Measurements from ENCODE around the gene ZNF827. TPM values are rescaled to one million over a fixed set of nuclear protein-coding genes. Genes with fewer than 3 reads are reported as not detected.

The ZNF827 gene
- total RNA-seq, 1 donor, result 16.3 TPM

DNA sequence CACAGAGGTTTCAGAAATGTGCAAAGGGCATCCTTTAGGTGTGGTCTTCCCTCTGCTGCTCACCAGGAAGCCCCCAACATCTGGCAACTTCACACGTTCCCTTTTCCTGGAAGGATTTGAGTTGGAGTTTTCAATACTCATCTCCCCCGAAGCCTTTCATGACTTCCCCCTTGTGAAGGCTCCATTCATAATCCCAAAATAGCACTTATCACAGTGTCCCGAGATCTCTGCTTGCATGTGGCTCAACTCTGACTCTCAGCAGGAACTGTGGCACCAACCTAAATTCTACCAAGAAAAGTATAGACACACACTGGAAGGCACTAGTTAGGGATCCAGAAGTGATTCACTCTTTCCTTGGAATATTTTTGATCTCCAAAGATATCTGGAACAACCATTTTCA is 40.5 kb upstream of the ZNF827 start:
- H3K79me2 ChIP-seq (ENCODE audit: insufficient read depth, low read length), result no peaks in the 10 kb centered on the region
- DNase-seq (ENCODE audit: insufficient read length, low spot score, missing footprints), result no peak
- no peak overlapping the region for H3K27ac ChIP-seq (ENCODE audit: low read depth, low read length)
- H3K36me3 ChIP-seq (ENCODE audit: insufficient read depth, low read length), result no peaks in the 10 kb centered on the region
- no peaks in the 10 kb centered on the region for H3K9me3 ChIP-seq (ENCODE audit: low read depth, low read length)
- H2AFZ ChIP-seq (ENCODE audit: low read length), result no peak overlapping the region
- H3K27me3 ChIP-seq (ENCODE audit: insufficient read depth, low read length), result no peaks in the 10 kb centered on the region
- TF ChIP-seq, protein P1, sequence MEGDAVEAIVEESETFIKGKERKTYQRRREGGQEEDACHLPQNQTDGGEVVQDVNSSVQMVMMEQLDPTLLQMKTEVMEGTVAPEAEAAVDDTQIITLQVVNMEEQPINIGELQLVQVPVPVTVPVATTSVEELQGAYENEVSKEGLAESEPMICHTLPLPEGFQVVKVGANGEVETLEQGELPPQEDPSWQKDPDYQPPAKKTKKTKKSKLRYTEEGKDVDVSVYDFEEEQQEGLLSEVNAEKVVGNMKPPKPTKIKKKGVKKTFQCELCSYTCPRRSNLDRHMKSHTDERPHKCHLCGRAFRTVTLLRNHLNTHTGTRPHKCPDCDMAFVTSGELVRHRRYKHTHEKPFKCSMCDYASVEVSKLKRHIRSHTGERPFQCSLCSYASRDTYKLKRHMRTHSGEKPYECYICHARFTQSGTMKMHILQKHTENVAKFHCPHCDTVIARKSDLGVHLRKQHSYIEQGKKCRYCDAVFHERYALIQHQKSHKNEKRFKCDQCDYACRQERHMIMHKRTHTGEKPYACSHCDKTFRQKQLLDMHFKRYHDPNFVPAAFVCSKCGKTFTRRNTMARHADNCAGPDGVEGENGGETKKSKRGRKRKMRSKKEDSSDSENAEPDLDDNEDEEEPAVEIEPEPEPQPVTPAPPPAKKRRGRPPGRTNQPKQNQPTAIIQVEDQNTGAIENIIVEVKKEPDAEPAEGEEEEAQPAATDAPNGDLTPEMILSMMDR (IDR thresholded peaks at IDR 0.05; ENCODE audit: extremely low read depth, low read depth, low read length), result no peak
- no peaks in the 10 kb centered on the region for H4K20me1 ChIP-seq (ENCODE audit: insufficient read depth, low read length)
- no peak overlapping the region for H3K4me3 ChIP-seq (ENCODE audit: insufficient read depth, low read length)
- no peaks in the 10 kb centered on the region for H3K4me1 ChIP-seq (ENCODE audit: insufficient read depth, low read length)
- no peak overlapping the region for H3K4me2 ChIP-seq (ENCODE audit: insufficient read depth, low read length)

DNA sequence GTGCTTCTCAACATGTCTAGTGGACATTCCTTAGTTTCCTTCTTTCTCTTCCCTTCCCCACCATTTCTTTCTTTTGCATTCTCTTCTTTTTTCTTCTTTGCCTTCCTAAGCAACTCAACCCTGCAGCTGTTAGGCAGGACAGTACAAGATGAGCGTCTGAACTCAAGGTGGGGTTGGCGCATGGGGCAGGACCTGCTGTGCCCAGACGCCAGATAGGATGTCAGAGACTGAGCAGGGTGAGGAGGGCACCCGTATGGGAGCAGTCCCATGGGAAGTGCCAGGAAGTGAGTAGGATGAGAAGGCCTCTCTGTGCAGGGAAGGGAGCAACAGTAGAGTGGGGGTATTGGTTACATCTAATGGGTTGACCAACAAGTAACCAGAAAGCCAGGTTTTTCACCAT is 38.1 kb upstream of the ZNF827 start:
- H3K9me3 ChIP-seq (ENCODE audit: low read depth, low read length), result no peaks in the 10 kb centered on the region
- H3K27ac ChIP-seq (ENCODE audit: low read depth, low read length), result no peak overlapping the region
- H3K79me2 ChIP-seq (ENCODE audit: insufficient read depth, low read length), result no peaks in the 10 kb centered on the region
- no peaks in the 10 kb centered on the region for H3K36me3 ChIP-seq (ENCODE audit: insufficient read depth, low read length)
- TF ChIP-seq, protein P1 (IDR thresholded peaks at IDR 0.05; ENCODE audit: extremely low read depth, low read depth, low read length), result no peak
- no peak overlapping the region for H3K4me3 ChIP-seq (ENCODE audit: insufficient read depth, low read length)
- DNase-seq (ENCODE audit: insufficient read length, low spot score, missing footprints), result no peak
- H3K27me3 ChIP-seq (ENCODE audit: insufficient read depth, low read length), result no peaks in the 10 kb centered on the region
- no peaks in the 10 kb centered on the region for H3K4me1 ChIP-seq (ENCODE audit: insufficient read depth, low read length)
- no peak overlapping the region for H2AFZ ChIP-seq (ENCODE audit: low read length)
- no peak overlapping the region for H3K4me2 ChIP-seq (ENCODE audit: insufficient read depth, low read length)
- H4K20me1 ChIP-seq (ENCODE audit: insufficient read depth, low read length), result no peaks in the 10 kb centered on the region

DNA sequence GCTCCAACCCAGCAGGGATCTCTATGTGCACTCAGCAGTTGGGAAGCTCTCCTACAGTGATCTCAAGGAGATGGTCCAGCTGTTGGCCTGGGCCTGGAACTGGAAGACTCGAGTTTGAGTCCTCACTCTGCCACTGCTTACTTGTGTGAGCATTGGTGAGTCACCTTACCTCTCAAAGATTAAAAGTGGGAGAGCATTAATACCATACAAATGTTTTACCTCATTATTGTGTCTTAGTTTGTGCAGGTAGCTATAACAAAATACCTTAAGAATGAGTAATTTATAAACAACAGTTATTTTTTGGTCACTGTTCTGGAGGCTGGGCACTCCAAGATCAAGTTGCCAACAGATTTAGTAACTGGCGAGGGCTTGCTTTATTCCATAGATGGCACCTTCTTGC is 21.4 kb upstream of the ZNF827 start:
- no peaks in the 10 kb centered on the region for H3K27me3 ChIP-seq (ENCODE audit: insufficient read depth, low read length)
- no peak overlapping the region for H3K27ac ChIP-seq (ENCODE audit: low read depth, low read length)
- no peak overlapping the region for H2AFZ ChIP-seq (ENCODE audit: low read length)
- H3K36me3 ChIP-seq (ENCODE audit: insufficient read depth, low read length), result no peaks in the 10 kb centered on the region
- H3K4me2 ChIP-seq (ENCODE audit: insufficient read depth, low read length), result no peak overlapping the region
- no peak for DNase-seq (ENCODE audit: insufficient read length, low spot score, missing footprints)
- TF ChIP-seq, protein P1 (IDR thresholded peaks at IDR 0.05; ENCODE audit: extremely low read depth, low read depth, low read length), result no peak
- H3K79me2 ChIP-seq (ENCODE audit: insufficient read depth, low read length), result no peaks in the 10 kb centered on the region
- H3K9me3 ChIP-seq (ENCODE audit: low read depth, low read length), result no peaks in the 10 kb centered on the region
- no peaks in the 10 kb centered on the region for H4K20me1 ChIP-seq (ENCODE audit: insufficient read depth, low read length)
- no peaks in the 10 kb centered on the region for H3K4me1 ChIP-seq (ENCODE audit: insufficient read depth, low read length)
- H3K4me3 ChIP-seq (ENCODE audit: insufficient read depth, low read length), result no peak overlapping the region

DNA sequence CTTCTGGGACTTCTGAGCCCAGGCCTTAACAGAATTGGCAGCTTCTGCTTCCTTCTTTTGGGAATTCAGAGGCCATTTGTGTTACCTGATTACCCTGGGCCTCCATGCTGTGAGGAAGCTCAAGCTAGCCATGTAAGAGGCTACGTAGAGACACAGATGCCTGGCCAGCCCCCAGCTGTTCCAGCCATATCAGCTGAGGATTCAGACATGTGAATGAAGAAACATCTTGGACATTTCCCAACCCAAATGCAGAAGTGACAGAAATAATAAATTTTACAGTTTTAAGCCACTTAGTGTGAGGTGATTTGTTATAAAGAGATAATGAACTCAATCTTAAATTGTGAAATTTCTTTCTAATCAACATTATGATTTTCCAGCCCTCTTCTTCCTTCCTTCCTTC is 18.7 kb upstream of the ZNF827 start:
- TF ChIP-seq, protein P1 (IDR thresholded peaks at IDR 0.05; ENCODE audit: extremely low read depth, low read depth, low read length), result no peak
- H2AFZ ChIP-seq (ENCODE audit: low read length), result no peak overlapping the region
- H3K36me3 ChIP-seq (ENCODE audit: insufficient read depth, low read length), result no peaks in the 10 kb centered on the region
- H3K4me1 ChIP-seq (ENCODE audit: insufficient read depth, low read length), result peaks cover 4% of the 10 kb centered on the region
- H3K4me2 ChIP-seq (ENCODE audit: insufficient read depth, low read length), result no peak overlapping the region
- no peaks in the 10 kb centered on the region for H3K79me2 ChIP-seq (ENCODE audit: insufficient read depth, low read length)
- no peaks in the 10 kb centered on the region for H3K9me3 ChIP-seq (ENCODE audit: low read depth, low read length)
- H3K27me3 ChIP-seq (ENCODE audit: insufficient read depth, low read length), result no peaks in the 10 kb centered on the region
- H3K4me3 ChIP-seq (ENCODE audit: insufficient read depth, low read length), result no peak overlapping the region
- DNase-seq (ENCODE audit: insufficient read length, low spot score, missing footprints), result no peak
- H4K20me1 ChIP-seq (ENCODE audit: insufficient read depth, low read length), result no peaks in the 10 kb centered on the region
- H3K27ac ChIP-seq (ENCODE audit: low read depth, low read length), result no peak overlapping the region

All from osteoblast (primary cell).